HG03469 (cell line): ENCODE results near the gene QRSL1.
"Not testable (repeated sequence)": the region's sequence is repeated elsewhere in the genome, so short reads cannot be mapped to it uniquely, and the experiment has no call there.

Experiments used
- ATAC-seq: cut with Tn5 transposase; IDR thresholded peaks from one replicate; pipeline ENCODE4 v1.9.1; 2021; ENCODE audit warnings: mild to moderate bottlenecking, moderate library complexity, moderate number of reproducible peaks; ENCODE audit not compliant: unreplicated experiment

Gene QRSL1

DNA sequence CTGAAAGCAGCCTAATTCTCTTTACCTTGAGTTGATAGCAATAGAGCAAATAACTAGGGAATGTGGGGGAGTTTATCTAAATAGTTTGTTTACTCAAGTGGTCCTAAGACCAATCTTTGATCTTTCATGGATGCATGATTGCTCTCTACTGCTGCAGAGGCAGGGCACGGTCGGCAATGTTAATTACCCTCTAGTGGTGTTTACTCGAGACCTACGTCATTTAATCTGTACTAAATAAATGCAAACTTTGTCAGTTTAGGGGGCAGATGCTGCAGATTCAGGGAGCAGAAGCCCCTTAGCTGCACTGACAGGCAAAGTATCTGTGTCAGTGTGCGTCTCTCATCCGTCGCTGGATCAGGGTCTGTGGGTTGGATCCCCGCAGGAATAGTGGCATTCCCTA, 7.0 kb upstream of the QRSL1 start:
- no peak for ATAC-seq

GRCh38 chr6:106623039-106623438, 6.3 kb upstream of the QRSL1 start:
- no peak for ATAC-seq

DNA sequence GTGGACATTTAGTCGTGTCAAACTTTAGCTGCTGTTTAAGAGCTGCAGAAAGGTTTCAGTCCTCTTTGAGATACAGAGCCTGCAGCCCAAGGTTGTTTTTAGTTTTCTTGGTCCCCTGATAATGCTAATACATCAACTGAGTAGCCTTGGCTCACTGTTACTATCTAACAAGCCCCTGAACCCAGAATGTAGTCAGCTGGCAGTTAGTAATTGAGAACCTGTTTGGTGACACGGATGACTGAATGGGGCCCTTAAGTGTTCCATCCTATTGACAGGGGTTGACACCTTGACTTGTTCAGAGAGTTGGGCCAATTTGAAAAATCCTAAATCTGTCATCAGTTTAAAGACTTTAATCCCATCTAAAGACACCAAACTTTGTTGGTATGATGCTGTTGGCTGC, 2.9 kb upstream of the QRSL1 start:
- no peak for ATAC-seq

DNA sequence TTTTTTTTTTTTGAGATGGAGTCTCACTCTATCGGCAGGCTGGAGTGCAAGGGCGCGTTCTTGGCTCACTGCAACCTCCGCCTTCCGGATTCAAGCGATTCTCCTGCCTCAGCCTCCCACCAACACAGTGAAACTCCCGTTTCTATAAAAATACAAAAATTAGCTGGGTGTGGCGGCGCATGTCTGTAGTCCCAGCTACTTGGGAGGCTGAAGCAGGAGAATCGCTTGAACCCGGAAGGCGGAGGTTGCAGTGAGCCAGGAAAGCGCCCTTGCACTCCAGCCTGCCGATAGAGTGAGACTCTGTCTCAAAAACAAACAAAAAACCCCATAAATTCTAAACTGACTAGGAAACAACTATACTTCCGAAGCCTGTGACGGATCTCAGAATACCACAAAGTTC, 1.6 kb upstream of the QRSL1 start:
- ATAC-seq, result not testable (repeated sequence)

DNA sequence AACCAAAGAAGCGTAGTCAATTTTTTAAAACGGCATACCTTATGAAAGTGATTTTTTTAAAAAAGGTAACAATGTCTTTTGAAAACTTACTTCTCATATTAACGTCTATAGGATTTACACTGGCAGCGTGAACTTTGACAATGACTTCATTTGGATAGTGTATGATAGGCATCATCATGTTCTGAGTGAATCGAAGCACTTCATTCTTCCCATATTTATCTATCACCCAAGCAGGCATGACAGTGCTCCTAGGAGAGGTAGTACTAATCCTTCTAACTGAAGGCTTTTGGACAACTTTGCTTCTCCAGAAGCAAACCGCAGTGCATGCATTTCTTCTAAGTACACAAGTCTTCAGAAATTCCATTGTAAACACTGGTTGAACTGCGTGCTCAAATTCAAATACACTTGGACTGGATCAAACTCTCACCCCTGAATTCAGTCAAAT, 698 bp upstream of the QRSL1 start:
- no peak for ATAC-seq

- ATAC-seq, result no peak
These were observed 433 bp downstream of the QRSL1 start for GRCh38 chr6:106629859-106630163.

DNA sequence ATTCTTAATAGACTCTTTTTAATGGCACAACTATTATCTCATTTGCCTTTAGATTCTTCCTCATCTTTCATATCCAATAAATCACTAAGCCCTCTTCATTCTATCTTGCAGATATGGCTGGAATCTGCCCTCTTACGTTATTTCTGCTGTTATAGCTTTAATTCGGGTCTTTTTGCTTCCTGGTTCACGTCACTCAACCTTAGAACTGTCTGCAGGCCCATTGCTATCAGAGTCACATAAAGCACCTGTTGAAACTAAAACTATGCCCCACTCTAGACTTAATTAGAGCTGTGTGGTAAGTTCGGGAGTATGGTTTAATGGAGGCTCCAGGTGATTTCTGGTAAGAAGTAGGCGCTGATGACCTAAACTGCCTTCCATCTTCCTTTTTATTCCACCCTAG, 988 bp downstream of the QRSL1 start:
- no peak for ATAC-seq

DNA sequence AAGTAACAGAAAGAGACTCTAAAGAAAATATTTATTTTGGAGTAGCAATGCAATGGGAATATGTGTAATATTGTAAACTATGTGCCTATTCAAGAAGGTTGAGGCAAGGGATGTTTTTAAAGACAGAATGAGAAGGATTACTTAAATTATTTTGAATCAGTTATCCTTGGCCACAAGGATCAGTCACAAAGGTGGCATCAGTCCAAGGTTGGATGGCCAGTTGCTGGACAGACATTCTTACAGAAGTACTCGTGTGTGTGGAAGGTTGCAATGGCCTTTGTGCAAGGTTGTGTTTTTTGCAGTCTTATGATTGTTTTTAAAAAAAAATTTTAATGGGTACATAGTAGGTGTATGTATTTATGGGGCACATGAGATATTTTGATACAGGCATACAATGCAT, 2.0 kb downstream of the QRSL1 start:
- ATAC-seq, result no peak

- no peak for ATAC-seq
These were observed 5.2 kb downstream of the QRSL1 start for GRCh38 chr6:106634565-106634964.

DNA sequence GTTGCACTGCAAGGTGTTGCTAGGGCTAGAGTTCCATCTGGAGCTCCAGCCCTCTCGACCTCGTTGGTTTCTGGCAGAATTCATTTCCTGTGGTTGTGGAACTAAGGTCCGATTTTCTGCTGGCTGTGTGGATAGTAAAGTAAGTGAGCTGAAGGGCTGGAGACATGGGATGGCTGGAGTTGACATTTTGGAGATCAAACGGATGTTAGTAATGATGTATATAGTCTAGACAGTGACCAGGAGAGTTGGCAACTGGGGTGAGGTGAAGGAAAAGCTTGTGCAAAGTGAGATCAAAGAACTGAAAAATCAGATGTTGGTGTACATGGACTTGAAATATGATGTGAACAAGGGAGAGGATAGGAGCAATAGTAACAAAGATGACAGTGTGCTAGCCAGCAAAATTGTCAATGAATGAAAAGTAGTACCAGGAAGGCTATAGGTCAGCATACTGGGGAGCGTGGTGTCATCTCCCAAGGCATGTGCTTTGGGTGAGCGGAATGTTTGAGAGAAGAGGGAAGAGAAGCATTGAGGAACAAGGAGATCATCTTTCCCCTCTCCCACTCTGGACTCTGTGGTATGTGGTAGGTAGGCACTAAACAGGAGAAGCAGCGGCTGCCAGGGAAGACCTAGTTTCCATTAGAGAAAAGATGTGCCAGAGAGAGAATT, 7.8 kb downstream of the QRSL1 start:
- peak; percentile 24 for ATAC-seq

- ATAC-seq, result peak; percentile 78
These were observed 8.5 kb downstream of the QRSL1 start for GRCh38 chr6:106637717-106638341.

DNA sequence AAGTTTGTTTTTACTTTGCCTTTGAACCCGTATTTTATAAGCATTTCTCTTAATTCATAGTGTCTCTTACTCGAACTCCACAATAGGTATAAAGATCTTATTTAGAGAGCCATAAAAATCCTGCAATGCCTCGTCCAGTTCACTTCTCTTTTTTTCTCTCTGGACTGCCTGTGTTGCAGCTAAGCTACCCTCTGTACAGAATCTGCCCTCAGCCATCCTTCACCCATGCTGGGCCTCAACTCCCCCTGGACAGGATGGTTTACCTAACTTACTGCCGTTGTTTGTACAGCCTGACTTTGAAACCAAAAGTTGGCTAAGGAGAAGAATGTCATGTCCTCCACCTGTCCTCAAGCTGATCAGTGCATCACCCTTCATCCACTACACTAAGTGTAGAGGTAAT, 10.4 kb downstream of the QRSL1 start:
- ATAC-seq, result no peak

- ATAC-seq, result no peak
These were observed 13.1 kb downstream of the QRSL1 start for GRCh38 chr6:106642476-106642875.

- ATAC-seq, result no peak
These were observed 13.7 kb downstream of the QRSL1 start for GRCh38 chr6:106643061-106643460.

DNA sequence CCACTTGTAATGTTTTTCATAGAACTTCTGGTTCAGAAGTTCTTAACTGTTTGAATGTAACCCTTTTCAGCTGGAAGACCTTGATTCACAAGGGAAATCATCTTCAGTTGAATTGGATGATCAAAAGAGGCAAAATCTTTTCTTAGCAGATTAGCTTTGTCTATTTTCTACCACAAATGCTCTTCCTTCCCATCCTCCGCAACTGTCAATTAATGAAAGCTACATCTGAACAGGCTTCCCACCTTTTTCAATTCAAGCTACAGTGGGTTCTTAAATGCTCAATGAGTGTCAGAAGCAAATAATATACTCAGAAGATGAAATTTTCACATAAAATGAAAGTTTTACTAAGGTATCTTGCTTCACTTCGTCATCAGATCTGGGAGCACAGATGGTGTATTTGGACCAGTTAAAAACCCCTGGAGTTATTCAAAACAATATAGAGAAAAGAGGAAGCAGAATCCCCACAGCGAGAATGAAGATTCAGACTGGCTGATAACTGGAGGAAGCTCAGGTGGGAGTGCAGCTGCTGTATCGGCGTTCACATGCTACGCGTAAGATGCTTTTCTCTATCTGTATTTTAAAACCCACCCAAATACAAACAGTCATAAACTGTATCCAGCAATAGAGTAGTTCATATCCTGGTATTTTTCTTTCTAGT, 19.4 kb downstream of the QRSL1 start:
- ATAC-seq, result peak; percentile 79

DNA sequence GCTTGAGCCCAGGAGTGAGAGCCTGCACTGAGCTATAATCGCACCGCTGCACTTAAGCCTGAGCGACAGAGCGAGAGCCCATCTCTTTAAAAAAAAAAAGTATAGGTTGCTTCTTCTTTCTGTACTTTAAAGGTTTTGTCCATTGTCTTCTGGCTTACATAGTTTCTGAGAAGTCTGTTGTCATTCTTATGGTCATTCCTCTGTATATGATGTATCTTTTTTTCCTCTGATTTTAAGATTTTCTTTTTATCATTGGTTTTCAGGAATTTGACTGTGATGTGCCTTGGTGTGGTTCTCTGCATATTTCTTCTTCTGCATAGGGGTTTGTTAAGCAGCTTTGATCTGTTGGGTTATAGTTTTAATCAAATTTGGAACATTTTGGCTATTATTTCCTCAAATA, 29.1 kb downstream of the QRSL1 start:
- ATAC-seq, result no peak

DNA sequence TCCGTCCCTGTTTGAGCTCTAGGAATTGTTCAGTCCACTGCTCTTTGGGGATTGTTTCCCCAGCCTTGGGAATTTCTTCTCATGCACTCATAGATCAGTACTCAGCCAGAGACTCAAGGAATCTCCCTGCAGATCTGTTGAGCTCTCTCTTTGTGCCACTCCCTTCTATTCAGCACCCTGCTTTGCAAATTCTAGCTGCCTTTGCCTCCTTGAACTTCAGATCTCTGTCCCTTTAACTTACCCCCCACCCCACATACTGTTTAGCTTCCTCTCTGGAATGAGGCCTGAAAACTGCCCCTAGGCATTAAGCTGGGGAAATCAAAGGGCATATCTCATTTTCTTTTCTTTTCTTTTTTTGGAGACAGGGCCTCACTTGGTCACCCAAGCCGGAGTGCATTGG, 30.5 kb downstream of the QRSL1 start:
- no peak for ATAC-seq

DNA sequence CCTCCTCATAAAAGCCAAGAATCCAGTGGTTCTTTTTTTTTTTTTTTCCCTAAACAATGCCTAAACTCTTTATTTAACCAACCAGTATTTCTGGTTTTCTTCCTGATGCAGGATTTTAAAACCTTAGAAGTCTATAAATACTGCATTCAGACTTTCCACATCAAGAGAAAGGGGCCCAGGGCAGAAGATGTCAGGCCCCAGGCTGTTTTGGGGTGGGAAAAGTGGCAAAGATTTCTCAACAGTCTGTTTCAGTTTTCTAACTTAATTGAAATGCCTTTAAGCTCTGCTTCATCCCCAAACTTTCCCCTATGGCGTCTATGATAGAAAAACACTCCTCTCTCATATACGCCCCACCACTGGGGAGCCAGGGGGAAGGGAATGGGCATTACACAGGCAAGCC, 33.1 kb downstream of the QRSL1 start:
- no peak for ATAC-seq

DNA sequence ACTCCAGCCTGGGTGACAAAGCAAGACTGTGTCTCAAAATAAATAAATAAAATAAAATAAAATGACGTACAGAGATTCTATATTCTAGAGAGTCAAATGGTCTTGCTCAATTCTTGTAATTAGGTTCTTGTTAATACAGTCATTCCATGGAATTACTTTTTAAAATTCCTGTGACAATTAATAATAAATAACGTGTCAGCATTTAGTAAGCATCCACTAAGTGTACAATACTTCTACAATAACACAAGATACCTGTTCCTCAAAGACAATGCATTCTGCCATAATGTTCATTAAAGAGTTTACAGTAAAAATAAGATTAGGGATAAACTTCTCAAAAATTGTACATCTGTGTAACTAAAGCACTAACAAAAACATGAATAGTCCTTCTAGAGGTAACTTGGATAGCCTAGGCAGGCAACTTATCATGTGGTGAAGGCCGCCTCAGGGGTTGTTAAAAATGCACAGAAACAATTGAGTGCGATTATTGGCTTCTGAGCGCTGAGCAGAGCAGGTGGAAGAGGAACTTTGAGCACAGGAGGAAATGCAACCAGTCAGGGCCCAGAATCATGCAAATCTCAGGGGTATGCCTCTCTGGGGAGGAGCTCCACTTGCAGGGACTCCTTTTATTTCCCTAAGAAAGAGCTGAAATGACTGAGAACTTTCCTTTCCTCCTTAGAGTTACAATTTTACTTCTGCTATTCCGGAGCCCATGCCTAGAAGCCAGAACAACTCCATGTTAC, 37.1 kb downstream of the QRSL1 start:
- peak; percentile 89 for ATAC-seq

GRCh38 chr6:106667022-106667402, 37.6 kb downstream of the QRSL1 start:
- ATAC-seq, result no peak

GRCh38 chr6:106670236-106670635, 40.9 kb downstream of the QRSL1 start:
- no peak for ATAC-seq

DNA sequence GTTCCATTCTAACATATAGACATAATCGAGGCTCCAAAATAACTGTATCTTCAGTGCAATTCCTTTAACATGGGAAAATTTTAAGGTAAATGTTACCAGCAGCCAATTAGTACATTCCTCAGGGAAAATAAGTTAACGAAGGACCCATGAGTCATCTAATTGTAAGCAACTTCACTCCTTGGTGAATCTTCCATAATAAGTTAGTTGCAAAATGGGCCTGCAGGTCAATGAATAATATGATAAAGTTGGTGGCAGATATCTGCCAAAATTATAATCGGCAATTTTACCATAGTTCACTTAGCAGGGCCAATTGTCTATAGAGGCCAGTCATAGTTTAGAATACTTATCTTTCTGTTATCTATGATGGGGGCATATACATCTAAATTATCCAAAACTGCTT, 42.3 kb downstream of the QRSL1 start:
- ATAC-seq, result no peak
